Measurements from ENCODE around the gene CAMKMT.

DNA sequence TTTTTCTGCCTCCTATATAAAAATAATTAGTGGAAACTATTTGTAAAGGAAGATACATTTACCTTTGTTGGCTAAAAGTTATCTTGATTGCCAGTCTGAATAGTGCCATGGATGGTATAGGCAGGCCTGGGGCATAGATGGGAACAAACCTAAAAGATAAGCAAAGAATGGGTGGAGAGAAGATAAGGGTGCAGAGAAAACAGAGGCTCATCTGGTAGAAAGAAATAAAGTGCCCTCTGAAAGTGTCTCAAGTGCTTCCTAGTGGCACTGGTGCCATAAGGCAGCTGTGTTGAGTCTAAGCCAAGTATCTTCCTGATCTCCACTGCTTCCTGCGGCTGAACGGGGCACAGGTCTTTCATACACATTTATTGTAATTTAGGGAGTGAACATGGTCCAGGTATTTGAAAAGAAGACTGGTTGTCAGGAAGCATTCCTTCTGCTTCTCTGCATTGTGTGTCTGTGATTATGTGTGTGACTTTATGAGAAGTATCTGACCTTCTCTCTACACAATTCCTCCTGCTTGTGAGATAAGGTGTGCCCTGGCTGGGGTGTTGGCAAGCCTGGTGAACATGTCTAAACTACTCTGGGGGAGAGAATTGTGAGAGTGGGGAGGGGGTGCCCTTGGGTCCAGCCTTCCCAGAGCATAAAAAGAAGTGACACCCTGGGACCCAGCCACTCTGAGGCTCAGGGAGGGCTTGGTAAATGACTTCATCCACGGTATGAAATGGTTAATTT, 280.5 kb downstream of the CAMKMT start:
- no peak for TF ChIP-seq POLR2AphosphoS5 (IDR thresholded peaks at IDR 0.05; ENCODE audit: low read depth)
- TF ChIP-seq, protein P1, sequence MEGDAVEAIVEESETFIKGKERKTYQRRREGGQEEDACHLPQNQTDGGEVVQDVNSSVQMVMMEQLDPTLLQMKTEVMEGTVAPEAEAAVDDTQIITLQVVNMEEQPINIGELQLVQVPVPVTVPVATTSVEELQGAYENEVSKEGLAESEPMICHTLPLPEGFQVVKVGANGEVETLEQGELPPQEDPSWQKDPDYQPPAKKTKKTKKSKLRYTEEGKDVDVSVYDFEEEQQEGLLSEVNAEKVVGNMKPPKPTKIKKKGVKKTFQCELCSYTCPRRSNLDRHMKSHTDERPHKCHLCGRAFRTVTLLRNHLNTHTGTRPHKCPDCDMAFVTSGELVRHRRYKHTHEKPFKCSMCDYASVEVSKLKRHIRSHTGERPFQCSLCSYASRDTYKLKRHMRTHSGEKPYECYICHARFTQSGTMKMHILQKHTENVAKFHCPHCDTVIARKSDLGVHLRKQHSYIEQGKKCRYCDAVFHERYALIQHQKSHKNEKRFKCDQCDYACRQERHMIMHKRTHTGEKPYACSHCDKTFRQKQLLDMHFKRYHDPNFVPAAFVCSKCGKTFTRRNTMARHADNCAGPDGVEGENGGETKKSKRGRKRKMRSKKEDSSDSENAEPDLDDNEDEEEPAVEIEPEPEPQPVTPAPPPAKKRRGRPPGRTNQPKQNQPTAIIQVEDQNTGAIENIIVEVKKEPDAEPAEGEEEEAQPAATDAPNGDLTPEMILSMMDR (conservative IDR thresholded peaks at IDR 0.05; ENCODE audit: low read depth in 2 of 2), result no peak
- no peak for TF ChIP-seq EZH2phosphoT487 (IDR thresholded peaks at IDR 0.05; ENCODE audit: unreplicated experiment)
- TF ChIP-seq EZH2 (IDR thresholded peaks at IDR 0.05; ENCODE audit: low read depth, unreplicated experiment), result no peak
- TF ChIP-seq, protein P2, sequence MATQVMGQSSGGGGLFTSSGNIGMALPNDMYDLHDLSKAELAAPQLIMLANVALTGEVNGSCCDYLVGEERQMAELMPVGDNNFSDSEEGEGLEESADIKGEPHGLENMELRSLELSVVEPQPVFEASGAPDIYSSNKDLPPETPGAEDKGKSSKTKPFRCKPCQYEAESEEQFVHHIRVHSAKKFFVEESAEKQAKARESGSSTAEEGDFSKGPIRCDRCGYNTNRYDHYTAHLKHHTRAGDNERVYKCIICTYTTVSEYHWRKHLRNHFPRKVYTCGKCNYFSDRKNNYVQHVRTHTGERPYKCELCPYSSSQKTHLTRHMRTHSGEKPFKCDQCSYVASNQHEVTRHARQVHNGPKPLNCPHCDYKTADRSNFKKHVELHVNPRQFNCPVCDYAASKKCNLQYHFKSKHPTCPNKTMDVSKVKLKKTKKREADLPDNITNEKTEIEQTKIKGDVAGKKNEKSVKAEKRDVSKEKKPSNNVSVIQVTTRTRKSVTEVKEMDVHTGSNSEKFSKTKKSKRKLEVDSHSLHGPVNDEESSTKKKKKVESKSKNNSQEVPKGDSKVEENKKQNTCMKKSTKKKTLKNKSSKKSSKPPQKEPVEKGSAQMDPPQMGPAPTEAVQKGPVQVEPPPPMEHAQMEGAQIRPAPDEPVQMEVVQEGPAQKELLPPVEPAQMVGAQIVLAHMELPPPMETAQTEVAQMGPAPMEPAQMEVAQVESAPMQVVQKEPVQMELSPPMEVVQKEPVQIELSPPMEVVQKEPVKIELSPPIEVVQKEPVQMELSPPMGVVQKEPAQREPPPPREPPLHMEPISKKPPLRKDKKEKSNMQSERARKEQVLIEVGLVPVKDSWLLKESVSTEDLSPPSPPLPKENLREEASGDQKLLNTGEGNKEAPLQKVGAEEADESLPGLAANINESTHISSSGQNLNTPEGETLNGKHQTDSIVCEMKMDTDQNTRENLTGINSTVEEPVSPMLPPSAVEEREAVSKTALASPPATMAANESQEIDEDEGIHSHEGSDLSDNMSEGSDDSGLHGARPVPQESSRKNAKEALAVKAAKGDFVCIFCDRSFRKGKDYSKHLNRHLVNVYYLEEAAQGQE (IDR thresholded peaks at IDR 0.05; ENCODE audit: unreplicated experiment), result no peak
- TF ChIP-seq ZNF331 (CRISPR knock-in tag; IDR thresholded peaks at IDR 0.05; ENCODE audit: low read depth), result no peak
- TF ChIP-seq STAT1 (IDR thresholded peaks at IDR 0.05; ENCODE audit: unreplicated experiment), result no peak
- TF ChIP-seq, protein P3, sequence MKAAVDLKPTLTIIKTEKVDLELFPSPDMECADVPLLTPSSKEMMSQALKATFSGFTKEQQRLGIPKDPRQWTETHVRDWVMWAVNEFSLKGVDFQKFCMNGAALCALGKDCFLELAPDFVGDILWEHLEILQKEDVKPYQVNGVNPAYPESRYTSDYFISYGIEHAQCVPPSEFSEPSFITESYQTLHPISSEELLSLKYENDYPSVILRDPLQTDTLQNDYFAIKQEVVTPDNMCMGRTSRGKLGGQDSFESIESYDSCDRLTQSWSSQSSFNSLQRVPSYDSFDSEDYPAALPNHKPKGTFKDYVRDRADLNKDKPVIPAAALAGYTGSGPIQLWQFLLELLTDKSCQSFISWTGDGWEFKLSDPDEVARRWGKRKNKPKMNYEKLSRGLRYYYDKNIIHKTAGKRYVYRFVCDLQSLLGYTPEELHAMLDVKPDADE (IDR thresholded peaks at IDR 0.05), result no peak
- no peak for TF ChIP-seq CREB1 (CRISPR knock-in tag; IDR thresholded peaks at IDR 0.05; ENCODE audit: low read depth)
- TF ChIP-seq, protein P4, sequence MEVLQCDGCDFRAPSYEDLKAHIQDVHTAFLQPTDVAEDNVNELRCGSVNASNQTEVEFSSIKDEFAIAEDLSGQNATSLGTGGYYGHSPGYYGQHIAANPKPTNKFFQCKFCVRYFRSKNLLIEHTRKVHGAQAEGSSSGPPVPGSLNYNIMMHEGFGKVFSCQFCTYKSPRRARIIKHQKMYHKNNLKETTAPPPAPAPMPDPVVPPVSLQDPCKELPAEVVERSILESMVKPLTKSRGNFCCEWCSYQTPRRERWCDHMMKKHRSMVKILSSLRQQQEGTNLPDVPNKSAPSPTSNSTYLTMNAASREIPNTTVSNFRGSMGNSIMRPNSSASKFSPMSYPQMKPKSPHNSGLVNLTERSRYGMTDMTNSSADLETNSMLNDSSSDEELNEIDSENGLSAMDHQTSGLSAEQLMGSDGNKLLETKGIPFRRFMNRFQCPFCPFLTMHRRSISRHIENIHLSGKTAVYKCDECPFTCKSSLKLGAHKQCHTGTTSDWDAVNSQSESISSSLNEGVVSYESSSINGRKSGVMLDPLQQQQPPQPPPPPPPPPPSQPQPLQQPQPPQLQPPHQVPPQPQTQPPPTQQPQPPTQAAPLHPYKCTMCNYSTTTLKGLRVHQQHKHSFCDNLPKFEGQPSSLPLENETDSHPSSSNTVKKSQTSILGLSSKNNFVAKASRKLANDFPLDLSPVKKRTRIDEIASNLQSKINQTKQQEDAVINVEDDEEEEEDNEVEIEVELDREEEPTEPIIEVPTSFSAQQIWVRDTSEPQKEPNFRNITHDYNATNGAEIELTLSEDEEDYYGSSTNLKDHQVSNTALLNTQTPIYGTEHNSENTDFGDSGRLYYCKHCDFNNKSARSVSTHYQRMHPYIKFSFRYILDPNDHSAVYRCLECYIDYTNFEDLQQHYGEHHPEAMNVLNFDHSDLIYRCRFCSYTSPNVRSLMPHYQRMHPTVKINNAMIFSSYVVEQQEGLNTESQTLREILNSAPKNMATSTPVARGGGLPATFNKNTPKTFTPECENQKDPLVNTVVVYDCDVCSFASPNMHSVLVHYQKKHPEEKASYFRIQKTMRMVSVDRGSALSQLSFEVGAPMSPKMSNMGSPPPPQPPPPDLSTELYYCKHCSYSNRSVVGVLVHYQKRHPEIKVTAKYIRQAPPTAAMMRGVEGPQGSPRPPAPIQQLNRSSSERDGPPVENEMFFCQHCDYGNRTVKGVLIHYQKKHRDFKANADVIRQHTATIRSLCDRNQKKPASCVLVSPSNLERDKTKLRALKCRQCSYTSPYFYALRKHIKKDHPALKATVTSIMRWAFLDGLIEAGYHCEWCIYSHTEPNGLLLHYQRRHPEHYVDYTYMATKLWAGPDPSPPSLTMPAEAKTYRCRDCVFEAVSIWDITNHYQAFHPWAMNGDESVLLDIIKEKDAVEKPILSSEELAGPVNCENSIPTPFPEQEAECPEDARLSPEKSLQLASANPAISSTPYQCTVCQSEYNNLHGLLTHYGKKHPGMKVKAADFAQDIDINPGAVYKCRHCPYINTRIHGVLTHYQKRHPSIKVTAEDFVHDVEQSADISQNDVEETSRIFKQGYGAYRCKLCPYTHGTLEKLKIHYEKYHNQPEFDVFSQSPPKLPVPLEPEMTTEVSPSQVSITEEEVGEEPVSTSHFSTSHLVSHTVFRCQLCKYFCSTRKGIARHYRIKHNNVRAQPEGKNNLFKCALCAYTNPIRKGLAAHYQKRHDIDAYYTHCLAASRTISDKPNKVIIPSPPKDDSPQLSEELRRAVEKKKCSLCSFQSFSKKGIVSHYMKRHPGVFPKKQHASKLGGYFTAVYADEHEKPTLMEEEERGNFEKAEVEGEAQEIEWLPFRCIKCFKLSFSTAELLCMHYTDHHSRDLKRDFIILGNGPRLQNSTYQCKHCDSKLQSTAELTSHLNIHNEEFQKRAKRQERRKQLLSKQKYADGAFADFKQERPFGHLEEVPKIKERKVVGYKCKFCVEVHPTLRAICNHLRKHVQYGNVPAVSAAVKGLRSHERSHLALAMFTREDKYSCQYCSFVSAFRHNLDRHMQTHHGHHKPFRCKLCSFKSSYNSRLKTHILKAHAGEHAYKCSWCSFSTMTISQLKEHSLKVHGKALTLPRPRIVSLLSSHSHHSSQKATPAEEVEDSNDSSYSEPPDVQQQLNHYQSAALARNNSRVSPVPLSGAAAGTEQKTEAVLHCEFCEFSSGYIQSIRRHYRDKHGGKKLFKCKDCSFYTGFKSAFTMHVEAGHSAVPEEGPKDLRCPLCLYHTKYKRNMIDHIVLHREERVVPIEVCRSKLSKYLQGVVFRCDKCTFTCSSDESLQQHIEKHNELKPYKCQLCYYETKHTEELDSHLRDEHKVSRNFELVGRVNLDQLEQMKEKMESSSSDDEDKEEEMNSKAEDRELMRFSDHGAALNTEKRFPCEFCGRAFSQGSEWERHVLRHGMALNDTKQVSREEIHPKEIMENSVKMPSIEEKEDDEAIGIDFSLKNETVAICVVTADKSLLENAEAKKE (CRISPR knock-in tag; IDR thresholded peaks at IDR 0.05), result no peak

Data from GM23338 (cell line).